Gastroesophageal sphincter (tissue), 4 donors: Measurements from ENCODE around the gene GMIP. TPM values are rescaled to one million over a fixed set of nuclear protein-coding genes. Genes with fewer than 3 reads are reported as not detected.

ENCODE experiments used
- ATAC-seq: fragments of 150-250 bp; one replicate; pipeline ENCODE4 v1.9.1; 2016; ENCODE audit warnings: mild to moderate bottlenecking, moderate library complexity
- H3K27ac ChIP-seq, 4 donors: fragments of 200-600 bp; sonication (generic) in 3 of 4; 1 replicate in 3 of 4; 2 replicates in 1 of 4; pipeline ENCODE4 v1.5.1; 2016 to 2019
- H3K27me3 ChIP-seq: fragments of 200-600 bp; sonication (generic); one replicate; pipeline ENCODE4 v1.5.1; 2019
- H3K36me3 ChIP-seq, 2 donors: fragments of 200-600 bp; sonication (generic); one replicate each; pipeline ENCODE4 v1.5.1; 2019; ENCODE audit warnings: control low read depth in 1 of 2
- H3K4me1 ChIP-seq, 3 donors: fragments of 200-600 bp; sonication (generic); 1 replicate in 2 of 3; 2 replicates in 1 of 3; pipeline ENCODE4 v1.5.1; 2016 to 2019; ENCODE audit warnings: control low read depth in 2 of 3
- H3K4me3 ChIP-seq, 2 donors: fragments of 200-600 bp; sonication (generic); one replicate each; pipeline ENCODE4 v1.5.1; 2019; ENCODE audit warnings: mild to moderate bottlenecking in 1 of 2, moderate library complexity in 1 of 2
- H3K9me3 ChIP-seq, 3 donors: fragments of 200-600 bp; sonication (generic); one replicate each; pipeline ENCODE4 v1.5.1; 2017 to 2019; ENCODE audit warnings: control low read depth in 2 of 3
- CTCF ChIP-seq, 4 experiments: fragments of 200-600 bp in 2 of 4; fragments of 450-650 bp in 2 of 4; sonication (generic) in 1 of 4; IDR thresholded peaks; one replicate each; pipeline ENCODE4 v1.5.1; 2017 to 2019; ENCODE audit warnings: antibody characterized with exemption in 4 of 4, mild to moderate bottlenecking in 2 of 4, moderate library complexity in 2 of 4
- EP300 ChIP-seq: sonication (generic); formaldehyde crosslinking; IDR thresholded peaks from one replicate; pipeline ENCODE4 v1.6.1; 2017; ENCODE audit warnings: antibody characterized with exemption, mild to moderate bottlenecking
- POLR2A ChIP-seq, 2 donors: fragments of 450-650 bp; IDR thresholded peaks; one replicate each; pipeline ENCODE4 v1.6.1; 2017; ENCODE audit warnings: antibody characterized with exemption in 2 of 2, mild to moderate bottlenecking in 2 of 2, moderate library complexity in 1 of 2
- POLR2AphosphoS5 ChIP-seq: sonication (generic); formaldehyde crosslinking; IDR thresholded peaks from one replicate; pipeline ENCODE4 v1.6.1; 2017; ENCODE audit warnings: antibody characterized with exemption
- WGBS, 2 donors: methylation state at CpG; one replicate each; pipeline ENCODE4 v1.1.5; 2018; ENCODE audit warnings: low coverage in 1 of 2; 5-methylcytosine and 5-hydroxymethylcytosine counted together
- total RNA-seq, 4 donors: library from RNA; depleted of rRNA; stranded (reverse); fragments of >200 nt; gene quantifications; one replicate each; pipeline ENCODE4 v1.1.0, GENCODE V29; 2016

The GMIP gene
- total RNA-seq, 4 donors from 2014 or later = 7.7 to 11.2 (median 8.0) TPM

- no peaks in the 10 kb centered on the region for H3K36me3 ChIP-seq
- H3K4me1 ChIP-seq = no peaks in the 10 kb centered on the region
- no peaks in the 10 kb centered on the region for H3K9me3 ChIP-seq
- TF ChIP-seq POLR2AphosphoS5 = no peak
- TF ChIP-seq EP300 = no peak
- no peak for TF ChIP-seq CTCF (IDR thresholded peaks at IDR 0.05)
- no peak for TF ChIP-seq POLR2A (IDR thresholded peaks at IDR 0.05)
- H3K27me3 ChIP-seq = peaks cover 3% of the 10 kb centered on the region
- WGBS, 2 donors = 100% methylated on average over 1 of the region's 4 CpGs
- H3K27ac ChIP-seq = no peak overlapping the region
- no peak for ATAC-seq
- no peak overlapping the region for H3K4me3 ChIP-seq
Measured at GRCh38 chr19:19580418-19580817, 63.0 kb downstream of the GMIP start.

- no peak for TF ChIP-seq EP300
- TF ChIP-seq POLR2A (IDR thresholded peaks at IDR 0.05) = no peak
- no peak for TF ChIP-seq CTCF (IDR thresholded peaks at IDR 0.05)
- no peak for TF ChIP-seq POLR2AphosphoS5
- no peaks in the 10 kb centered on the region for H3K4me1 ChIP-seq
- H3K36me3 ChIP-seq = no peaks in the 10 kb centered on the region
- no peaks in the 10 kb centered on the region for H3K9me3 ChIP-seq
- WGBS, 2 donors = 90% methylated on average over 2 of the region's 25 CpGs; no CpG with 5 or more reads in 1 of the 2 donors
- H3K27ac ChIP-seq = no peak overlapping the region
- H3K4me3 ChIP-seq = no peak overlapping the region
- no peak for ATAC-seq
- H3K27me3 ChIP-seq = peaks cover 3% of the 10 kb centered on the region
Measured at GRCh38 chr19:19579533-19580361, 63.7 kb downstream of the GMIP start.

Other genes starting within 250 kb of the GMIP start
- 10 to 100 TPM; 30.9 to 69.0 (median 36.6) TPM for gene GATAD2A, start 238.0 kb downstream of the GMIP start, total RNA-seq
- gene TSSK6, start 128.1 kb downstream of the GMIP start, total RNA-seq = 1 to 10 TPM in 2 of 4 donors, under 1 TPM in 2; 0.40 to 3.3 (median 0.92) TPM
- 100 to 1,000 TPM in 1 of 4 donors, 10 to 100 TPM in 3; 41.6 to 113 (median 71.4) TPM for gene NDUFA13, start 127.4 kb downstream of the GMIP start, total RNA-seq
- 1 to 10 TPM in 2 of 4 donors, under 1 TPM in 2; 0.45 to 1.4 (median 0.96) TPM for gene YJEFN3, start 114.7 kb downstream of the GMIP start, total RNA-seq
- gene CILP2, start 105.4 kb downstream of the GMIP start, total RNA-seq = under 1 TPM in 2 of 4 donors, not detected in 2; 0.19 to 0.27 TPM
- gene PBX4, start 25.0 kb downstream of the GMIP start, total RNA-seq = 1 to 10 TPM in 1 of 4 donors, under 1 TPM in 3; 0.42 to 4.5 (median 0.68) TPM
- gene LPAR2, start 15.4 kb downstream of the GMIP start, total RNA-seq = 1 to 10 TPM in 3 of 4 donors, under 1 TPM in 1; 0.78 to 3.5 (median 2.3) TPM
- 100 to 1,000 TPM in 1 of 4 donors, 10 to 100 TPM in 3; 65.6 to 142 (median 92.3) TPM for gene ATP13A1, start 20.0 kb upstream of the GMIP start, total RNA-seq
- 1 to 10 TPM; 2.5 to 7.6 (median 4.4) TPM for gene ZNF101, start 25.2 kb upstream of the GMIP start, total RNA-seq
- 10 to 100 TPM in 2 of 4 donors, 1 to 10 TPM in 2; 7.4 to 11.4 (median 9.6) TPM for gene ZNF14, start 89.5 kb upstream of the GMIP start, total RNA-seq
- gene ZNF506, start 178.1 kb upstream of the GMIP start, total RNA-seq = 10 to 100 TPM; 17.7 to 34.2 (median 25.9) TPM
- gene ZNF253, start 222.2 kb upstream of the GMIP start, total RNA-seq = 10 to 100 TPM in 2 of 4 donors, 1 to 10 TPM in 2; 7.0 to 17.3 (median 9.5) TPM